HEK293T (cell line): ENCODE data around the gene ARHGAP5.

Source experiments
- CTCF ChIA-PET: fragments of 350-600 bp; formaldehyde crosslinking; extraction: SDS; loops from one replicate; lab custom pipeline; 2021; ENCODE audit warnings: antibody characterized with exemption, inconsistent platforms; lab: Yijun Ruan, JAX
- POLR2A ChIA-PET: fragments of 350-600 bp; formaldehyde crosslinking; extraction: SDS; loops from one replicate; lab custom pipeline; 2020; ENCODE audit warnings: antibody characterized with exemption, inconsistent platforms; lab: Yijun Ruan, JAX
- DNase-seq: peaks from one replicate; pipeline ENCODE4 v3.0.0; 2012; ENCODE audit warnings: mixed read lengths; ENCODE audit errors: extremely low spot score
- ARNT ChIP-seq: fragments of 450-650 bp; IDR thresholded peaks from 2 replicates; pipeline ENCODE4 v1.6.1; 2017; ENCODE audit warnings: mild to moderate bottlenecking
- BHLHE40 ChIP-seq: fragments of 450-650 bp; IDR thresholded peaks from 2 replicates; pipeline ENCODE4 v1.6.1; 2016; ENCODE audit warnings: mild to moderate bottlenecking, moderate library complexity, borderline replicate concordance
- CTBP1 ChIP-seq: fragments of 450-650 bp; IDR thresholded peaks from 2 replicates; pipeline ENCODE4 v1.6.1; 2016; ENCODE audit warnings: borderline replicate concordance
- ELF4 ChIP-seq: fragments of 450-650 bp; IDR thresholded peaks from 2 replicates; pipeline ENCODE4 v1.6.1; 2017; ENCODE audit warnings: antibody characterized with exemption
- FOXA1 ChIP-seq: fragments of 450-650 bp; IDR thresholded peaks from 2 replicates; pipeline ENCODE4 v1.6.1; 2016; ENCODE audit warnings: mild to moderate bottlenecking
- FOXK2 ChIP-seq: fragments of 450-650 bp; IDR thresholded peaks from 2 replicates; pipeline ENCODE4 v1.6.1; 2016; ENCODE audit warnings: mild to moderate bottlenecking
- FOXM1 ChIP-seq: fragments of 450-650 bp; IDR thresholded peaks from 2 replicates; pipeline ENCODE4 v1.6.1; 2017; ENCODE audit warnings: mild to moderate bottlenecking, borderline replicate concordance
- HDGF ChIP-seq: fragments of 450-650 bp; IDR thresholded peaks from 2 replicates; pipeline ENCODE4 v1.6.1; 2017; ENCODE audit warnings: antibody characterized with exemption, borderline replicate concordance
- L3MBTL2 ChIP-seq: fragments of 450-650 bp; conservative IDR thresholded peaks from 2 replicates; pipeline ENCODE4 v1.6.1; 2016; ENCODE audit warnings: mild to moderate bottlenecking
- LEF1 ChIP-seq: fragments of 450-650 bp; IDR thresholded peaks from 2 replicates; pipeline ENCODE4 v1.6.1; 2017; ENCODE audit warnings: mild to moderate bottlenecking, borderline replicate concordance
- NFRKB ChIP-seq: fragments of 450-650 bp; IDR thresholded peaks from 2 replicates; pipeline ENCODE4 v1.6.1; 2016; ENCODE audit warnings: mild to moderate bottlenecking, moderate library complexity
- PKNOX1 ChIP-seq: fragments of 450-650 bp; IDR thresholded peaks from 2 replicates; pipeline ENCODE4 v1.6.1; 2016
- SP1 ChIP-seq: fragments of 450-650 bp; IDR thresholded peaks from 2 replicates; pipeline ENCODE4 v1.6.1; 2017
- SUZ12 ChIP-seq: fragments of 450-650 bp; IDR thresholded peaks from 2 replicates; pipeline ENCODE4 v1.6.1; 2016; ENCODE audit warnings: mild to moderate bottlenecking
- TARDBP ChIP-seq: fragments of 450-650 bp; IDR thresholded peaks from 2 replicates; pipeline ENCODE4 v1.6.1; 2016
- ZNF384 ChIP-seq: fragments of 450-650 bp; IDR thresholded peaks from 2 replicates; pipeline ENCODE4 v1.6.1; 2016

The ARHGAP5 gene

GRCh38 chr14:32186248-32186647, 109.1 kb downstream of the ARHGAP5 start:
- ChIA-PET CTCF (no interaction called here), POLR2A (no interaction called here)
- DNase-seq, result no peak
- TF ChIP-seq NFRKB (no peak), CTBP1 (no peak), L3MBTL2 (no peak), ZNF384 (no peak), FOXM1 (no peak), HDGF (no peak), ELF4 (no peak), LEF1 (no peak), BHLHE40 (no peak), FOXK2 (no peak), ARNT (no peak), FOXA1 (no peak)

- ChIA-PET POLR2A (no interaction called here), CTCF (no interaction called here)
- TF ChIP-seq BHLHE40 (no peak), FOXA1 (no peak), NFRKB (no peak), ZNF384 (no peak), FOXK2 (no peak)
- DNase-seq, result no peak
Measured at GRCh38 chr14:32189811-32190210, 112.7 kb downstream of the ARHGAP5 start.

- POLR2A ChIA-PET, result no interaction called here
- DNase-seq, result no peak
- TF ChIP-seq SP1, result no peak
- TF ChIP-seq SUZ12, result no peak
- CTCF ChIA-PET, result no interaction called here
Measured at GRCh38 chr14:32190673-32191072, 113.6 kb downstream of the ARHGAP5 start.

- no peak for TF ChIP-seq FOXK2
- ChIA-PET POLR2A (no interaction called here), CTCF (interaction anchor here (0.6 kb wide), 1 partner anchor 21 kb away, joined by 3 read pairs; no protein-coding TSS in a partner anchor)
- DNase-seq, result no peak
Measured at GRCh38 chr14:32192712-32193373, 115.7 kb downstream of the ARHGAP5 start.

- no peak for DNase-seq
- ChIA-PET POLR2A (no interaction called here), CTCF (no interaction called here)
- TF ChIP-seq NFRKB (no peak), FOXA1 (no peak), TARDBP (no peak), L3MBTL2 (no peak), ELF4 (no peak), BHLHE40 (no peak), ARNT (no peak), HDGF (no peak), SUZ12 (no peak), FOXK2 (no peak), FOXM1 (no peak), CTBP1 (no peak), ZNF384 (no peak), LEF1 (no peak), PKNOX1 (no peak)
Measured at GRCh38 chr14:32193532-32193931, 116.4 kb downstream of the ARHGAP5 start.

- ChIA-PET CTCF (no interaction called here), POLR2A (no interaction called here)
- TF ChIP-seq ELF4, result no peak
- no peak for DNase-seq
Measured at GRCh38 chr14:32195636-32196035, 118.5 kb downstream of the ARHGAP5 start.

GRCh38 chr14:32197919-32198318, 120.8 kb downstream of the ARHGAP5 start:
- POLR2A ChIA-PET, result no interaction called here
- CTCF ChIA-PET, result no interaction called here
- TF ChIP-seq FOXM1 (no peak), ARNT (no peak), ZNF384 (no peak), ELF4 (no peak), HDGF (no peak), PKNOX1 (no peak), L3MBTL2 (no peak), NFRKB (no peak), SUZ12 (no peak)
- DNase-seq, result no peak
